GM19351 (cell line): ENCODE data around the gene LRIG1.
"Not testable (repeated sequence)": the region's sequence is repeated elsewhere in the genome, so short reads cannot be mapped to it uniquely, and the experiment has no call there.

Experiments used
- ATAC-seq: cut with Tn5 transposase; IDR thresholded peaks from one replicate; pipeline ENCODE4 v1.9.1; 2021; ENCODE audit warnings: mild to moderate bottlenecking, moderate library complexity; ENCODE audit not compliant: unreplicated experiment

Gene LRIG1

DNA sequence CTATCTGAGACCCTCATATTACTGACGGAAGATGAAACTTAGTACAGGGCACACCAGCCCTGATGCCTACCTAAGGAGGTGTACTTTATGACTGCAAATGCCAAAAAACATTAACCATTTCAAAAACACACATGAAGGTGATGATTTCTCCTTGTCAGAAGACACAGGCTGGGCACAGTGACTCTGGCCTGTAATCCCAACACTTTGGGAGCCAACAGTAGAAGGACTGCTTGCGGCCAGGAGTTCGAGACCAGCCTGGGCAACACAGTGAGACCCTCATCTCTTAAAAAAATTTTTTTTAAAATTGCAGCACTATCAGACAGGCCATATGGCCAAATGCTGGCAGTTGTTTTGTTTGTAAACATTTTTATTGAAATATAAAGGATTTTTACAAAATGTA, 73.5 kb downstream of the LRIG1 start:
- ATAC-seq = no peak

GRCh38 chr3:66426135-66426534, 74.7 kb downstream of the LRIG1 start:
- ATAC-seq = no peak

GRCh38 chr3:66425576-66426114, 75.2 kb downstream of the LRIG1 start:
- no peak for ATAC-seq

DNA sequence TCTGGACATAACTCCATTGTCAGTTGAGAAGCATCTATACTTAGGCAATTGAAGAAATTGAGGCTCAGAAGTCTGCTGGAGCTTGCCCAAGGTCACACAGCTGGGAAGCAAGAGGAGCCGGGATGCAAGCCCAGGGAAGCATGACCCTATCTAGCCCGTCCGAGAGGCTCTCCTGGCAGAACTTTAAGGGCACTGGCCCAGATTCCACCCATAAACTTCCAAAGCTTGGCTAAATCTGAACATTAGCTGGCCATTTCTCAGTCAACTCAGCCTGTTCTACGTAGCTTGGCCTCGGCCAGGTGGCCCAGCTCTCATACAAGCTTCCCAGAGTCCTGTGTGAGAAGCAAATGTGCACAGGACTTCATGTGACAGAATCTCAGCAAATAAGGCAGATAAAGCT, 75.8 kb downstream of the LRIG1 start:
- ATAC-seq = no peak

DNA sequence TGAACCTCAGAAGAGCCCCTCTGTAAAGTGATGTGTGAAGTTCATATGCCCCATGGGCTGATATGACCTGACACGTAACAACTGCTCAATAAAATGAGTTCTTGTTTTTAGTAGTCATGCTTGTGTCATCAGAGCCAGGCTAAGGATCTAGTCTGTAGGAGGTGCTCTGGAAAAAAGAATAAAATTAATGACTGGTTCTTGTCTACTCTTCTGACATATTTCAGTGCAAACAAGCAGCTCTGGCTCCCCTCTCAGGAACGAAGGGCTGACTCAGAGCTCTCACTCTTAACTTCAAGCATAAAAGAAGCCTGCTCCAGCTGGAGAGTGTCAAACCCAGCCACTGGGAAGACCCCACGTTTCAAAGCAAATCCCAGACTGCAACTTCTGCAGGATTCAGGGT, 77.0 kb downstream of the LRIG1 start:
- ATAC-seq = no peak

DNA sequence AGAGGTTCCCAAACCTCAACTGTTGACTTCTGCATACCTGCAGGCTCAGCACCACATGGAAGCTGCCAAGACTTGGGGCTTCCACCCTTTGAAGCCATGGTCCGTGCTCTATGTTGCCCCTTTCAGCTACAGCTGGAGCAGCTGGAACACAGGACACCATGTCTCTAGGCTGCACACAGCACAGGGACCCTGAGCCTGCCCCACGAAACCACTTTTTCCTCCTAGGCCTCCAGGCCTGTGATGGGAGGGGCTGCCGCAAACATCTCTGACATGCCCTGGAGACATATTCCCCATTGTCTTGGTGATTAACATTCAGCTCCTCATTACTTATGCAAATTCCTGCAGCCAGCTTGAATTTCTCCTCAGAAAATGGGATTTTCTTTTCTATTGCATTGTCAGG, 78.9 kb downstream of the LRIG1 start:
- not testable (repeated sequence) for ATAC-seq

DNA sequence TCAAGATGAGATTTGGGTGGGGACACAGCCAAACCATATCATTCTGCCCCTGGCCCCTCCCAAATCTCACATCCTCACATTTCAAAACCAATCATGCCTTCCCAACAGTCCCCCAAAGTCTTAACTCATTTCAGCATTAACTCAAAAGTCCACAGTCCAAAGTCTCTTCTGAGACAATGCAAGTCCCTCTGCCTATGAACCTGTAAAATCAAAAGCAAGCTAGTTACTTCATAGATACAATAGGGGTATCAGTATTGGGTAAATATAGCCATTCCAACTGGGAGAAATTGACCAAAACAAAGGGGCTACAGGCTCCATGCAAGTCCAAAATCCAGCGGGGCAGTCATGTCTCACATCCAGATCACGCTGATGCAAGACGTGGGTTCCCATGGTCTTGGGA, 79.7 kb downstream of the LRIG1 start:
- not testable (repeated sequence) for ATAC-seq

DNA sequence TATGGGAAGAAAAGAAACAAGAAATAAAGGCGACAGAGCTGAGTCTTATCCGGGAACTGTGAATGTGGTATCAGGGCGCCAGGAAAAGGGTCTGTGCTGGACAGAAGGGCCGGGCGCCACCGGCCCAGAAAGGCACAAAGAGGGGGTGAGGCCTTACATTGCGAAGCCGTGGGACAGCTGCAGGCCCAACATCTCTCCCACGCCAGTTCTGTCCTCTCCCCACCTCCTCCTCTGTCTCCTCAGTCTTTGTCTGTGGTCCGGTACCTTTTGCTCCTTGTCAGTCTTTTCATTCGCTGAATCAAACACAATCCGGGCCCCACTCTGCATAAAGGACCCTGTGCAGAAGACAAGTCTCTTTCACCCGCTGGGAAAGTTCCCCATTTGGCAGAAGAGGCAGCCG, 81.8 kb downstream of the LRIG1 start:
- no peak for ATAC-seq

DNA sequence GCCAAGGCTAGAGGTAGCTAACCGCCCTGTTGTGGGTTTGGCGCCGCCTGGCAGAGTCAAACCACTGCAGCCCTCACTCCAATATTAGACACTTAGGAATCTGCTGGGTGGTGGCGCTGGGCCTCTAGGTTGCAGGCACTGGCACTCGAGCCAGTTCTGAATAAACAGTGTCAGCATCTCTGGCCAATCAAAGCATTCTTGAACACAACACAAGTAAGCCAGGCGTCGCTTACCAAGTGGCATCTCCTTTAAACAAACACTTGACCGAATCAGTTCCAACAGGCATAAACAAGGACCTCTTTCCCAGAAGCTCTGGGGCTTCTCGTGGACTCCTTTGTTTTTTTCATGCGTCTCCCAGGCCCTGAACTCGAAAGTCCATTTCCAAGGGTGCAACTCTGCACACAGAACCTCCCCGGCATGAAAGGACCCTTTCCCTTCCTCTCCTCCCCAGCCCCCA, 82.3 kb downstream of the LRIG1 start:
- ATAC-seq = no peak

GRCh38 chr3:66416556-66417304, 84.1 kb downstream of the LRIG1 start:
- ATAC-seq = no peak

DNA sequence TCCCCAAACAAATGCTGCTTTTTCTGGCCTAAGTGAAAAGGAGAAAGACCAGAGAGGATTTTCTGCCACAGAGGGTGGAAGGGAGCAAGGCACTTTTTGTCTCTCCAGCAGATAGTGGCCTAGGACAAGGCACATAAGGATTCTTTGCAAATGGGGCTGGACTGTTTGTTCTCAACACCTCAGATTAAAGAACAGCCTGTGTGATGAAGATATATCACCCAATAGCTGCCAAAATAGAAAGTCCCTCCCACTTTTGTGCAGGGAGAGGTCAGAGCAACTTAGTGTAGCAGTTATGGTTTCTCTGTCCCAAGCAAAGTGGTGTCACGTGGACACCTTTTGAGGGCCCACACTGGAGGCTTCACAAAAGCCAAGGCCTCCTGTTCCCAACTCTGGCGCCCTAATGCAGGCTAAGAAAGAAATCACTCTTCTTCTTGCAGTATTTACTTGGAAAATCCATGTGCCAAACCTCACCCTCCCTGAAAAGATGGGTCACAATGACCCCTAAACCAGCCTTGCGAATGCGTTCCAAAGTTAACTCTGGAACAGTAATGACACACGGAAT, 84.9 kb downstream of the LRIG1 start:
- no peak for ATAC-seq

GRCh38 chr3:66414846-66415245, 86.0 kb downstream of the LRIG1 start:
- ATAC-seq = no peak

DNA sequence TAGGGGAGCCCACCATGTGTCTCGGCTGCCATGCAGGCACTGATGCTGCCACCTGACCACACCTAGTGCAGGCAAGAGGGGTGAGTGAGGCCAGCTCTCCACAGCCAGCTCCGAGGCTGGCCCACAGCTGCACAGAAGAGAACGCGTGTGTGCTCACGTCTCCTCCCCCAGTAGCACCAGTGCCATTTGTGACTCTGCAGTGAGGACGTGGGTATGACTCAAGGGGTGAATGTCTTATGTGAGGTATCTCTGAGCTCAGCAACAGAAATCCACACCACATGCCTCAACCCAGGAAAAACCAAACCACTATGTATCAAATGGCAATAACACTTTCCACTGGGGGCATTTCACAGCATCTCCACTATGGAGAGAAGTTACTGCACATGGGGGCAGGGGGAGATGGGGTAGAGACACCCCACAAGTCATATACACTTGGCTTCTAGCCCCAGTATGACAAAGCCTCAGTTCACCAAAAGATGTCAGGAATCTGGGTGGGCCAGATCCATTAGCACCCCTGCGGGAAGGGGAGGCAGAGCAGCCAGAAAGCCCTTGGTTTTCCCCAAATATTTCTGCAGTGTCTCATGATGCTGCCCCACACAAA, 87.6 kb downstream of the LRIG1 start:
- ATAC-seq = no peak

DNA sequence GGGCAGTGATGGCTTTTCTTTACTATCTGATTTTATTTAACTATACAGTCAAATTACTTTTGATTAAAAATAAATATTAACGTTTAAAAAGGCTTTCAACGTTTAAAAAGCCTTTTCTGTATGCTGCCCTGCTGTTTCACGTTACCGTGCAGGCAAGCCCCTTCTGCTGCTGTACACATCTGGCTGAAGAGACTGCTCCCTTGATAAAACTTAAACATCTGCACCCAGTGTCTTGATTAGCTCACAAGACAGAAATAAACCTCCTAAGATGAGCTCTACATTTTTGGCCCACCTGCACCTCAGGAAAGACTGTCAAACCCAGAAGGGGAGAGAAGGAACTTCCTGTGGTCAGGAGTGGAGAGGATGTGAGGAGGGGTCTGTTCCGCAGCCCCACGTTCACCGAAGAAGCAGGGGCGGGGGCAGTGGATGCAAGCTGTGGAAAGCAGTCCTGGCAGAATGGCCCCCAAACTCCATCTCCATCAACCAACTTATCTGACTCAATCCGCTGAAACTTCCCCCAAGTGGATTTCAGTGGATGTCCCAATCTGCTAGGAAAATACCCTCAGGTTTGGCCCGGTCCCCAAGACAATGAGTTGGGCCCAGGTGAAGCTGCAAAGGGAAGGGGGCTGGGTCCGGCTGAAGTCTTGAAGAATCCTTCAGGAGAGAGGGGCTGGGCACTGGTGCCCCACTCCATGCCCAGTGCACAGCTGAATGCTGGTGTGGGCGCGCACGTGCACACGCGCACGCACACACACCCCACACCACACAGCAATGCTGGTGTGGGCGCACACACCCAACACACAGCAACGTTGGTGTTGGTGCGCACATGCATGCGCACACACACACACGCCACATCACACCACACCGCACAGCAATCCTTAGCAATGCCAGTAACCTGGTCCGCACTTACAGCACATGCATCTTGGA, 88.6 kb downstream of the LRIG1 start:
- ATAC-seq = no peak

DNA sequence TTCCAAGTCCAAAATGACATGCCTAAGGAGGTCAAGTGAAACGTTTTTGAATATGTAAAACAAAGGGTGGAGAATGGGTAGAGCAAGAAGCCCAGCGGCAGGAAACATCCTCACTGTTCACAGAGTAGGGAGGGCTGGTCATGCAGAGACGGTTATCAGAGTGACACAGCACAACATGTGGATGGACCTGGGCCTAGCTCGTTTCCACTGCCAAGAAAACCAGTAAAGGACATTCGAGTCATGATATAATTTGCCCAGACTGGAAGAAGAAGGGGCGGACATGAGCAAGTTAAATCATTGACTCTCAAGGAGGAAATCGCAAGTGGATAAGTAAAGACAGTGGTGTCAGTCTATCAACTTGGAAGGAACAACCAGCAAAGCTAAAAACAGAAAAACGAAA, 89.3 kb downstream of the LRIG1 start:
- ATAC-seq = no peak

DNA sequence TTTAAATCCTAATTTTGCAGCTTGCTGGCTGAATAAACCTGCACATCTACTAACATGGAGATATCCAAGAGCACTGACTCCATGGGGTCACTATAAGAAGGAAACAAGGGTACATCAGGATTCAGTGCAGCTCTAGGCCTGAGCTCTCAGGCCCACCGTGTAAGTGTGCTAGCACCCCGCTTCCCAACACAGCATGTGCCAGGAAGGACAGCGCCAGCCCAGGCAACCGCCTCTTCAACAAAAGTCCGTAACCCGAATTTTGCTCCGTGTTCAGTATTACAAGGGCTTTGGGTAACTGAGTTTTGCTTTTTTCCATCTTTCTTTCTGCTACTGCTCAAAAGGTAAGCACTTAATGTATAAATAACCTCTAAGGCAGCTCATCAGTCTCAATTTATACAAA, 89.8 kb downstream of the LRIG1 start:
- ATAC-seq = no peak

DNA sequence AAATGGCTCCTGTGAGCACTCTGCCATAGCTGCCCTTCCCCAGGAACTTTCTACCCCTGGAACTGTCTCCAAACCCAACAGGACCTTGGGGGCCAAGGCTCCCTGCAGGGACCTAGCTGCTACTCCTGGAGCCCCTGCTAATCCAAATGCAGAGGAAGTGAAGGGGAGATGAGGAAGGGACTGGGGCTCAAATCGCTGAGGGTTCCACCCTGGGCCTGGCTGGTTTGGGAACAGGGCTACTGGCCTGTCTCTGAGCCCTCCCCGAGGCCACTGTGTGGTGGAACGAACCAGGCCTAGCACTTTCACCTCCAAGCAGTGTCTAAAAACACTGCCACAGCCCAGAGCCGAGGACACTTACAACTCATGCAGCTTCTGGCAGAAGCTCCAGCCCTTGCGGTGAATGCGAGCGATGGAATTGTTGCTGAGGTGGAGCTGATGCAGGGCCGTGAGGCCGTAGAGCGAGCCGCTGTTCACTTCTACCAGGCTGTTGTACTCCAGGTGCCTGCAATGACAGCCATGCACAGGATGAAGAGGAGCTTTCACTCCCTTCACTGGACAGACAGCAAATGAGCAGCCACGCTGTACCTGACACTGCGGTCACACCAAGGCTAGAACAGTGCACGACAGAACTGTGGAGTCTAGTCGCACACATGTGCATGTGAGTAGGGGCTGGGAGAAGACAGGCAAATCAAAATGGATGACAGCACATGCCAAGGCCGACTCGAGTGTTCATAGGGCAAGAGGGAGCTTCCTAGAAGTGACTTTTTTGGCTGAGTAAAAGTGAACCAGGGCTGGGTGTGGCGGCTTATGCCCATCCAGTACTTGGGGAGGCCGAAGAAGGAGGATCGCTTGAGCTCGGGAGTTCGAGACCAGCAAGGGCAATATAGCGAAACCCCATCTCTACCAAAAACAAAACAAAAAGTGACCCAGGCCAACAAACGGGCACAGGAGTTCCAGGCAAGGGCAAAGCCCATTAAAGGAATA, 90.8 kb downstream of the LRIG1 start:
- ATAC-seq = no peak

DNA sequence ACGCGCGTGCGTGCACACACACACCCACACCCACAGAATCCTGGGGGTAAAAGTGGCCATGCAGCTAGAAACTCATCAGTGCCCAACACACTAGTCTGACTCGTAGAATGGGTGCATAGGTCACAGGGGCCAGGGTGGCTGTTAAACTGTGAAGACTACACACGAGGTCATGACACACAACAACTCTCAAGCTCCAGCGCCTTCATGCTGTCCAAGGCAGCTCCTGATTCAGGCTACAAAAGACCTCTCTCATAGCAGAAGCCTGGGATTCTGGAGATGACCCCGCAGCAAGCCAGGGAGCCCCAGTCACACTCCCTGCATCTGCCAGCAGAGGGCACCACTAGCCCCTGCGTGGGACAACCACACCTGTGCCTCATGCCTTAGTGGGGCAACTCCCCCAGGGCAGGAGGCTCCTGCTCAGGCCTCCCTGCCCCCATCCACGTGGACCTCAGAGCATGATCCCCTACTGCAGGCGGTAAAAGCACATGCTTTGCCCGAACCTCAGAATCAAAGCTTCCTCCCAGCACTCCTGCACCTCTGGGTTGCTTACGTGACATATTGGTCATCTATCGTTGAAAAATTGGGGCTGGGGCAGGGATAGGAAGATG, 93.1 kb downstream of the LRIG1 start:
- ATAC-seq = peak; percentile 88

DNA sequence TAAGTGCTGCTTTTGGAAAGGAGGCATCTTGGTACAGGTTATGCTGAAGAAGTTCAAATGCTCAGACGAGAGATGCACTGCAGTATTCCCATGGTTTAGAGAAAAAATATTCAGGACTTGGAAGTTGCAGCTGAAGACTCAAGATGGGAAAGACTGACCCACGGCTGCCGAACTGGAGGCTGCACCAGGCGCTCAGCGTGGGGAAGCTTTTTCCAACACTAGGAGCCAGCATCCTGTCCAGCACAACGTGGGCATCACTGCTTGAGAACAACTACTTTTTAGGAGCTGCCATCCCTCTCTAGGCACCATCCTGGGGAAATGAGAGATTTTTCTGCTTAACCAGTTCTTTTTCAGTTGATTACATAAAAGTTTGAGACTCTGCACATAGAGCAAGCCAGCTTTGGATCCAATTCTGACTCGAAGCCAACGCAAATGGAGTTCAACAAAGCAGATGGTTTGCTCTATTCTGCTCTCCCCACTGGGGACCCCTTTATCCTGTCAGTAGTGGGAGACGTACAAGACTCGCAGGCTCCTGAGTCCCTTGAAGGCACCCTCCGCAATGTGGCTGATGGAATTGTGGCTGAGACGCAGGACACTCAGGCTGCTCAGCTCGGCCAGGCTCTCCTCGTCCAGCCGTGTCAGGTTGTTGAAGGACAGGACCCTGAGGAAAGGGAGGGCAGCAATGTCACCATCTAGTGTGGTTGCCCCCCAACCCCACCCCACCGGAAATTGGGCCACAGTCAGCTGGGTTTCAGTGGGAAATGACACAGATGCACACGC, 93.8 kb downstream of the LRIG1 start:
- ATAC-seq = no peak
